Measurements from ENCODE around the gene SORBS1.

DNA sequence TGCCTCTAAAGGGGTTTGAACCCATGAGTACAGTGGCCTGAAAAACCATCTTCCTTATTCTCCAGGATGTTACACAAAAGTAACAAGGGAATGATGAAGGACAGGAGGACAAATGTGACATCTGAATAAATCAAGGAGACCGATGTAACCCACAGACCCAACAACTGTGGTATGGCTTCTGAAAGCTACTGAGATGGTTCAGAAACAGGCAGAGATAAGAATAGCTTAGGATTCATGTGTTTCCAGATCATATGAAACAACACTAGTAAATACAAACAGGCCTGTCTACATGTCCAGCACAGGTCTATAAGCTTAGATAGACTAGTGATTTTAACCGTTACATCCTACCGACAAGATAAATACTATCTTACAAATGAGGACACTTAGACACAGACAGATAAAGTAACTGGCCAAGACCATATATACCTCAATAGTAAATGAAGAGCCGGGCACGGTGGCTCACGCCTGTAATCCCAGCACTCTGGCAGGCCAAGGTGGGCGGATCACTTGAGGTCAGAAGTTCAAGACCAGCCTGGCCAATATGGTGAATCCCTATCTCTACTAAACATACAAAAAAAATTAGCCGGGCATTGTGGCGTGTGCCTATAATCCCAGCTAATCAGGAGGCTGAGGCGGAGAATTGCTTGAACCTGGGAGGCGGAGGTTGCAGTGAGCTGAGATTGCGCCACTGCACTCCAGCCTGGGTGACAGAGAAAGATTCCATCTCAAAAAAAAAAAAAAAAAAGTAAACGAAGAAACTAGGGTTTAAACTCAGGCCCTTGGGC, 88.7 kb downstream of the SORBS1 start:
- TF ChIP-seq, protein P1, sequence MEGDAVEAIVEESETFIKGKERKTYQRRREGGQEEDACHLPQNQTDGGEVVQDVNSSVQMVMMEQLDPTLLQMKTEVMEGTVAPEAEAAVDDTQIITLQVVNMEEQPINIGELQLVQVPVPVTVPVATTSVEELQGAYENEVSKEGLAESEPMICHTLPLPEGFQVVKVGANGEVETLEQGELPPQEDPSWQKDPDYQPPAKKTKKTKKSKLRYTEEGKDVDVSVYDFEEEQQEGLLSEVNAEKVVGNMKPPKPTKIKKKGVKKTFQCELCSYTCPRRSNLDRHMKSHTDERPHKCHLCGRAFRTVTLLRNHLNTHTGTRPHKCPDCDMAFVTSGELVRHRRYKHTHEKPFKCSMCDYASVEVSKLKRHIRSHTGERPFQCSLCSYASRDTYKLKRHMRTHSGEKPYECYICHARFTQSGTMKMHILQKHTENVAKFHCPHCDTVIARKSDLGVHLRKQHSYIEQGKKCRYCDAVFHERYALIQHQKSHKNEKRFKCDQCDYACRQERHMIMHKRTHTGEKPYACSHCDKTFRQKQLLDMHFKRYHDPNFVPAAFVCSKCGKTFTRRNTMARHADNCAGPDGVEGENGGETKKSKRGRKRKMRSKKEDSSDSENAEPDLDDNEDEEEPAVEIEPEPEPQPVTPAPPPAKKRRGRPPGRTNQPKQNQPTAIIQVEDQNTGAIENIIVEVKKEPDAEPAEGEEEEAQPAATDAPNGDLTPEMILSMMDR (IDR thresholded peaks at IDR 0.05; ENCODE audit: insufficient read depth, low read length, poor library complexity, severe bottlenecking), result no peak
- no peak for TF ChIP-seq EZH2phosphoT487 (conservative IDR thresholded peaks at IDR 0.05; ENCODE audit: low read length)

All from SU-DHL-6 (cell line).